GM18526 (cell line): ENCODE data around the gene OGG1.

Experiments used
- POLR2A ChIP-seq: IDR thresholded peaks from 3 replicates; pipeline ENCODE4 v1.6.1; 2011; ENCODE audit not compliant: insufficient read length; ENCODE audit errors: extremely low read depth

OGG1 gene

DNA sequence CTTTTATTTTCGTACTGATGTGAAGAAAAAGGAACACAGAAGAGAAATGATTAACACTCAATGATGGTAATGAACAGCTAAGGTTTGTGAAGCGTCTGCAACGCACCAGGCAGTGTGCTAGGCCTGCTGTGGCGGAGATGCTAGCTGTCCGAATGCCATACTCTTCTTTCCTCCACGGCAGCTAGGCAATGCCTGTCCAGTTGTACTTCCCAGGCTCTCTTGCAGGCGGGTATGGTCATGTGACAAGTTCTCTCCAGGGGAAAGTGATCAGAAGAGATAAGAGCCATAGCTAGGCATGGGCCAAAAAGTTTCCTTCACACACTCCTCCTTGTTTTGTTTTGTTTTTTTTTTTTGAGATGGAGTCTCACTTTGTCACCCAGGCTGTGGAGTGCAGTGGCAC lies 35.9 kb downstream of the OGG1 start:
- TF ChIP-seq POLR2A, result no peak

DNA sequence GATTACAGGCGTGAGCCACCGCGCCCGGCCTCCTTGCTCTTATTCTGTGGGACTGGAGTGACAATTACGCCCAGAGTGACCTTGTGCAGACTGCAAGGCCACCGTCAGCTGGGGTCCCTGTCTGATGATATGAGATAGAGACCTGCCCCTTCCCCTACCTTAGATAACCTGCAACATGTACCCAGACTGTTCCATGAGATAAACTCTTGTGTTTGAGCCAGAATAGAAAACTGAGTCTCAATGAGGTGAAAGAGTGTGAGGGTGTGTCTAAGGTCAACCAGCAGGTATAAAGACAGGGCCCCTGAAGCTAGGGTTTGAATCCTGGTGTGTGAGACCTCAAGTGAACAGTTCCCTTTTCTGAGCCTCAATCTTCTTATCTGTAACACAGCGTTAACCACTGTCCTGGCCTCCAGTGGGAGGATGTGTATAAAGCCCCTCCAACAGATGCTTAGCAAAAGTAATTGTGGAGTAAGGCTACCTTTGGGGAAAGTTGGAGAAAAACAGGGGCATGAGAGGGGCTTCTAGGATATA lies 36.5 kb downstream of the OGG1 start:
- no peak for TF ChIP-seq POLR2A

DNA sequence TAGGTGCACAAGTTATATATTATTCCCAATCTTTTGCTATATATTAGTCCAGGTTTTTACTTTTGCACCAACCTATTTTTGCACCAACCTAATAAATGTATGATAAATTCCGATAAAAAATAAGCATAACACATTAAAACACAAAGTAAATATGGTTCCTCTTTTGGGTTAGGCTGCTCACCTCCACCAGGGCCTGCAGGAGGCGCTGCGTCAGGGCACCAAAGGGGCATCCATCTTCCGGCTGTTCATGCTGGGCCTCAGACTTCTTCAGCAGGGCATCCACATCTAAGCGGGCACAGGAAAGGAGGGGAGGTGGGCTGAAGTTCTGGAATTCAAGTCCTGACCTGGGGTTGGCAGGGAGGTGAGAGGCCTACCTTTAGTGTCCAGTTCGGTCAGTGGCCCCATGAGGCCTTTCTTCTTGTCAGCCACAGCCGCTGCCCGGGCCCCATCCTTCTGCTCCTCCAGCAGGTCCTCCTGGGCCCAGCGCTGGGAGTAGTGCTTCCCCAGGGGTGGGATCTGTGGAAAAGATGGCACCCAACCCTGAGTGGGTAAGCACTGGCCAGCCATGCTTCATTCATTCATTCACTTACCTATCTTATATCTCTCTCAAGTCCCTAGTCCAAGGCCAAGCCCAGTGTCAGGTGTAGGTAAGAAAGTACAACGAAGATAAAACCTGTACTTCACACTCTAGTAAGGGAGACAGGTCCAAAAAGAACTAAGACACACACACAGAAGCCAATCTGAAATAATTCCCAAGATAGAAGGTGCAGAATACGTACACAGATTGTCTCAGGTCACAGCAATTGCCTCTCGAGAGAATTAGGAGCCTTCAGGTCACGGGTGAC lies 37.3 kb downstream of the OGG1 start:
- no peak for TF ChIP-seq POLR2A

DNA sequence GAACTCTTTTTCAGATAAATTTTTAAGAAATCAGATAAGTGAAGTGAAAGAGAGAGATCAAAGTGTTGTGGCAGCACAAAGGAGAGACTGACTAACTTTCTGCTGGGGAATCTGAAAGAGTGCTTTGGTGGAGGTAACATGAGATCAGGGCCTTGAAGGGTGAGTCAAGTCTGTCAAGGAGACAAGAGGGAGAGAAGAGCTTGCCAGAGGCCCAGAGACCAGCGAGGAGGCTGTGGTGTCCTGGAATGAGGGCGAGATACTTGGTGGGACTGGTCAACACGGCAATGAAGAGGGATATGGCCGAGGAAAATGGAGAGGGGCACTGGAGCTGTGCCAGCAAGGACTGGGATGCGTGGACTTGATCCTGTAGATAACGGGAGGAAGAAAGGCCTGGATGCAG lies 38.0 kb downstream of the OGG1 start:
- TF ChIP-seq POLR2A, result no peak

DNA sequence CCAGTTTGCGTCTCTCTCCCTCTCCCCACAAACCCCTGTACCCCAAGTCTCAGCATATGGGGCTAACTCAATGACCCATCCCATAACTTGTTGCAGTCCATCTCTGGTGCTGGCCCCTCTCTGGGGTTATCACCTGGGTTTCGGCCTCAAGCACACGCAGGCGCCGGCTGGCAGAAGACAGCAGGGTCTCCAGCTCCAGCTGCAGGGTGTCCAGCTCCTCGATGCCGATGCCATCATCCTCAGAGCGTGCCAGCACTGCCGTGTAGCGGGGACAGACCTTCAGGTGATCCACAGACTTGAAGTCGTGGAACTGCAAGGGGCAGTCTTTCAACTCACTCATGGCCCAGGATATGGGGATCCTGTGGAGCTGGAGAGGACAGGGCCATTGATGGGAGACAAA lies 41.4 kb downstream of the OGG1 start:
- TF ChIP-seq POLR2A, result no peak

DNA sequence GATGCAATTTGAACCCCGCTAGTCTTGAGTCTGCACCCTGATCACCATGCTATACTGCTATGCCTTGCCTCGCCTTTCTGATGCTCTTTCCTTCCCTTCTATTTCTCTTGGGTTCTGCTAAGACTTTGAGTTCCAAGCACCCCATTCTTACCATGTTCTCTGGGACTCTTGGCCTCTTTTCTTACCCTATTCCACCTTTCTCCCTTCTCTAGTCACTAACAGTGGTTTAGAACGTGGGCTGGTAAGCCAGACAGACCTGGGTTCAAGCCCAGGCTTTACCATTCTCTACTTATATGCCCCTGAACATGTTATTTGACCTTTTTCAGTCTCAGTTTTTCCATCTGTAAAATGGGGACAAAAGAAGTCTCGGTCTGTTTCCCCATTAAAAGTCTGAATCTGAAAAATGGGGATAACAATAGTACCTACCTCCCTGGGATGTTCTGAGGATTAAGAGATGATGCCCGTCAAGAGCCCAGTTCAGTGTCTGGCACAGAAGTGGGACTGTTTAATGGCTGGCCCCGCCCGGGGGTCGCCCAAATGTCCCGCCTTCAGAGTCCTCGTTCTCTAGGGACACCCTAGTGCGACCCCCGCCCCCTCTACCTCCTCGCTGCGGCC lies 42.1 kb downstream of the OGG1 start:
- no peak for TF ChIP-seq POLR2A

DNA sequence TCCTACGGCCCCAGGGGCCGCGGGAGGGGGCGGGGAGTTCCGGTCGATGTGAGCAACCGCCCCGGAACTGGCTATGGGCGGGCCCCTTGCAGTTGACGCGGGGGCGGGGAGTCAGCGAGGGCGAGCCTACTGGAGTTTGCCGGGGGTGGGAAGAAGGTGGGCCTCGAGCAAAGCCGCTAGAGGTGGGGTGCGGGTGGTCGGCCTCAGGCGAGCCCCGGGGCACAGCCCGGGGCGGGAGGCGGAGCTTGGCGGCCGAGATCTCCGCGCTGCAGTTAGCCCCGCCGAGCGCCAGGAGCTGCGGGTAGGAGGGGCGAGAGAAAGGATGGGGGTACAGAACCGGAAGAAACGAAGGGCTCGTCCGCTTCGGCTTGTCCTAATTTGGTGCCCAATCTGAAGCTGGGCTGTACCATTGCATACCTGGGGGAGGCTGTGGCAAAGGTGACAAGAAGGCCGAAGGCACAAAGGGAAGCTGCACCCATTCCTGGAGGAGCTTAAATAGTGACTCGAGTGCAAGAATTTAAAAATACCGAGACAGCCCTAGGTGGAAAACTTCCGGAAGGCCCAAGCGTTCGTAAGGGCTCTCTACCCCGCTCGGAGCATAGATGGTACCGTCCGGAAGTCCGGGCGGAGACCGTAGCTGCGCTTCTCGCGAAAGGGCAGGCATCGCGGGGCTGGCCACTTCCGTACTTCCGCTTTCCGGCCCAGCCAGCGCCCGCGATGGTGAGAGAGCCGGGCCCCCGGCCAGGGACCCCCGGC lies 42.8 kb downstream of the OGG1 start, which contains the start of the genes ARPC4 and TADA3:
TSS of gene ARPC4 (plus strand) at position 678 of the 756 bp plus-strand sequence. CDS start at position 718, 40 bp downstream.
TSS of gene TADA3 (minus strand) at position 69 of the 756 bp plus-strand sequence. CDS start 1,007 bp downstream, outside the sequence.
- peak; percentile 76 for TF ChIP-seq POLR2A

DNA sequence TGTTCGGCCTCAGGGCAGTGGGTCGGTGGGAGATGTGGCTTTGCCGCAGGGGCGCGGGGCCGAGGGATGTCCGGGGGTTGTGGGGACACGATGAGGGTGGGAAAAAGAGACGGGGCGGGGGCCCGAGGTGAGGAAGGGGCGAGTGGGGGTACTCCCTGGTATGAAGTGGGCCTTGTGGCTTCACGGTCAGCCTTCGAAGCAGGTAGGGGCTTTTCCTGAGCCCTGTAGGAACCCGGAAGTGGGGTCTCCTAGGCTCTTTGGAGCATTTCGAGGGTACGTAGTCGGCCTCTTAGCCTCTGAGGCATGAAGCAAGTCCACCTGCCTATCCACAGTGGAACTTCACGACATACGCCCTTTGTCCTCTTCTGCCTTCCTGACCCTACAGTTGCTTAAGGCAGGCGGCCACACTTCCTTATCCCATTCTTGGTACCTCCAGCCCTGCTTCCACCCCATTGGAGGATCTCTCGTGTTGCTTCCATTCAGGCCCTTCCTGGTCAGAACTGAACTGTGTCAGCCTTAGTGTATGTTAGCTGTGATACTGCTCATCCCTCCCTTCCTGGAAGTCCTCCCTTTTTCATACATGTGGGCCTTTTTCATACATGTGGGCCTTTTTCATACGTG lies 43.5 kb downstream of the OGG1 start:
- no peak for TF ChIP-seq POLR2A

DNA sequence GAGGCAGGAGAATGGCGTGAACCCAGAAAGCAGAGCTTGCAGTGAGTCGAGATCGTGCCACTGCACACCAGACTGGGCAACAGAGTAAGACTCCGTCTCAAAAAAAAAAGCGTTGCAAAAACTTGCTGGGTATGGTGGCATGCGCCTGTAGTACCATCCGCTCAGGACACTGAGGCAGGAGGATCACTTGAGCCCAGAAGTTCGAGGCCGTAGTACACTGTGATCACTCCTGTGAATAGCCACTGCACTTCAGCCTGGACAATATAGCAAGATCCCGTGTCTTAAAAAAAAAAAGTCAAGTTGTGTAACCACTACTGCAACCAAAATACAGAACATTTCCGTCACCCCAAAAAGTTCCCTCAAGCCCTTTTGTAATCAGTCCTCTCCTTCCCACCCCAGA lies 44.6 kb downstream of the OGG1 start:
- TF ChIP-seq POLR2A, result no peak

DNA sequence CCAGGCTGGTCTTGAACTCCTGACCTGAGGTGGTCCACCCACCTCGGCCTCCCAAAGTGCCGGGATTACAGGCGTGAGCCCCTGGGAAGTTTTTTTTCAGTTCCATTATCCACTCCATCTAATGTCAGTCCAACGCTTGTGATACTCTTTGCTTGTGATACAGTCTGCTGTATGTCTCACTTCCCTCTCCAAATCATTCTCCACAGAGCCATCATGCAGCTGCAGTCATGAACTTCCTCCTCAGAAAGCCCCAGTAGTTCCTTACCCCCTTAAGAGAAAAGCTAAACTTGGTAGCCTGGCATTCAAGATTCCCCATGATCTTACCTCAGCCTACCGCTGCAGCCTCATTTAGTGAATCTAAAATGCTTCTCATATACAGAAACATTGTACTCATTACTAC lies 45.5 kb downstream of the OGG1 start:
- no peak for TF ChIP-seq POLR2A

DNA sequence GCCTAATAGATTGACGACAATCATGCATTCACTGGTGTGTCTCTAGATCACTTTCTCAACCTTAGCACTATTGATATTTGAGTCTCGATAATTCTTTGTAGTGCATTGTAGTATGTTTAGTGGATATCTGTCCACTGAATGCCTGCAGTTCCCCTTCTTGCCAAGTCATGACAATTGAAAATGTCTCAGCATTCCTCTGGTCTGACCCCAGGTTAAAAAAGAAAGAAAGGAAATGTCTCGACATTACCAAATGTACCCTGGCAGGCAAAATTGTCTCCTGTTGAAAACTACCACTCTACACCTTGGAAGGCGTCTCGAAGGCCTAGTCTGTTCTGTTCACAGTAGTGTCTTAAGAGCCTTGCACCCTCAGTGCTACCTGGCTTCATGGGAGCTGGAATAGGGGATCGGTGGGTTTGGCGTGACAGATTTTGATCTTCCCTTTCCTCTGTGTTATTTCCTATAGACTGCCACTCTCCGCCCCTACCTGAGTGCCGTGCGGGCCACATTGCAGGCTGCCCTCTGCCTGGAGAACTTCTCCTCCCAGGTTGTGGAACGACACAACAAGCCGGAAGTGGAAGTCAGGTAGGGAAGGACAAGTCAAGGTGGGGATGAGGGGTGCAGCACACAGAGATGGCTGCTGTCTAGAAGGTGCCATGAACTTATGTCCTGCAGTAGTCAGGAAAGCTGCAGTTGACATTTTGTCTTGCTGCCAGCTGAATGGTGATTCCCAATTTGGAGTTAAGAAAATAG lies 47.6 kb downstream of the OGG1 start:
- TF ChIP-seq POLR2A, result no peak

DNA sequence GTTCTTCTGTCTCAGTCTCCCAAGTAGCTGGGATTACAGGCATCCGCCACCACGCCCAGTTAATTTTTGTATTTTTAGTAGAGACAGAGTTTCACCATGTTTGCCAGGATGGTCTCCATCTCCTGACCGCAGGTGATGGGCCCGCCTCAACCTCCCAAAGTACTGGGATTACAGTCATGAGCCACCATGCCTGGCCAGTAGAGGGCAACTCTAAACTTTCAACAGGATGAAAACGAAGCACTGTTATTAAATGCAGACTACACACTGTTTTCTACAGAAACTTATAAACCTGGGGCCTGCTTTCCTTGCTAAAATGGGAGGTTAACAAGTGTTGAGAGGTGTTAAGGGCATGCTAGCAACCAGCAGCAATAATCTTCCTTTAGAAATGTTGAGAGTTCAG lies 50.8 kb downstream of the OGG1 start:
- no peak for TF ChIP-seq POLR2A

DNA sequence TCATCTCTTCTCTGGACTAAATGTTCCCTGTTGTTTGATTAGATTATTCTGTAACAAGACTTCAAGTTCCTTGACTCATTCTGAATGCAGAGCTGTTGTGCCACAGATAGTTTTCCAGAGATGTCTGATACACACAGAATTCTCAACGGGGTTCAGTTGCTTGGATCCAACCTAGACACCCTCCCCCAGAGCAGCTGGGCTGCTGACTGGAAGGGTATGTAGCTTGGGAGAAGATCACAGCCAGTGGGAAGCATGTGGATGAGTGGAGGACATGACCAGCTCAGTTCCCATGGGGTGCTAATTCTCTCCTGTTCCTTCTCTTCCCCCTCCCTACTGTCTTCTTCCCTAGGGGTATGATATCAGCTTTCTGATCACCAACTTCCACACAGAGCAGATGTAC lies 53.7 kb downstream of the OGG1 start:
- no peak for TF ChIP-seq POLR2A

DNA sequence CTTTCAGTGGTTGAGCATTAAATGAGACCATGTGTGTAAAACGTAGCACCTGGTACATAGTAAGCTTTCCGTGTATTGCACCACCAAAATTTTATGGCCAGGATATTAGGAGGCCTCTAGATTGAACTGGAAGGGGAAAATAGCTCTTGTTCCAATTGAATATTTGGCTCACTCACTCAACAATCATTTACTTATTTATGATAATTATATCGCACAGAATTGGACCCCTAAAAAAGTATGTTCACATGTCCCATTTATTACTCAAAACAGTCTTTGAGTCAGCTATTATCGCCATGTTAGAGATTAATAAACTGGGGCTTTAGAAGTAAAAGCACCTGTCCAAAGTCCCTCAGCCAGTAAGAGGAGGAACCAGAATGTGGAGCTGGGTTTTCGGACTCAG lies 55.2 kb downstream of the OGG1 start:
- no peak for TF ChIP-seq POLR2A
